DOHH2 (cell line): ENCODE measurements around the gene SUSD5.

Experiments
- H3F3A ChIP-seq: fragments of 200-600 bp; sonication (generic), shearing (Covaris generic); 2 replicates; pipeline ENCODE4 v1.6.0; 2016; ENCODE audit warnings: antibody characterized with exemption, mild to moderate bottlenecking; ENCODE audit not compliant: control insufficient read depth, insufficient read depth
- H3K27ac ChIP-seq: fragments of 200-600 bp; sonication (generic); 2 replicates; pipeline ENCODE4 v1.5.1; 2014; ENCODE audit warnings: low read depth, mild to moderate bottlenecking, low read length, moderate library complexity
- H3K27me3 ChIP-seq: fragments of 200-600 bp; sonication (generic); 2 replicates; pipeline ENCODE4 v1.6.1; 2014; ENCODE audit warnings: mild to moderate bottlenecking, low read length, mixed read lengths; ENCODE audit not compliant: control insufficient read depth
- H3K36me3 ChIP-seq: fragments of 200-600 bp; sonication (generic); 2 replicates; pipeline ENCODE4 v1.6.1; 2014; ENCODE audit warnings: mild to moderate bottlenecking, low read length, moderate library complexity, mixed read lengths; ENCODE audit not compliant: control insufficient read depth
- H3K4me1 ChIP-seq: fragments of 200-600 bp; sonication (generic); 2 replicates; pipeline ENCODE4 v1.6.1; 2014; ENCODE audit warnings: mild to moderate bottlenecking, low read length, mixed read lengths; ENCODE audit not compliant: control insufficient read depth
- H3K4me2 ChIP-seq: fragments of 200-600 bp; sonication (generic); 2 replicates; pipeline ENCODE4 v1.6.0; 2014; ENCODE audit warnings: mild to moderate bottlenecking, low read length, moderate library complexity
- H3K4me3 ChIP-seq: fragments of 200-600 bp; sonication (generic); 2 replicates; pipeline ENCODE4 v1.5.1; 2014; ENCODE audit warnings: mild to moderate bottlenecking, low read length, mixed read lengths
- H3K79me2 ChIP-seq: fragments of 200-600 bp; sonication (generic); 2 replicates; pipeline ENCODE4 v1.6.1; 2014; ENCODE audit warnings: mild to moderate bottlenecking, low read length, mixed read lengths; ENCODE audit not compliant: control insufficient read depth
- H3K9me2 ChIP-seq: fragments of 200-600 bp; sonication (generic); replicated peaks from 2 replicates; pipeline ENCODE4 v1.6.1; 2014; ENCODE audit warnings: mild to moderate bottlenecking, low read length, mixed read lengths; ENCODE audit not compliant: control insufficient read depth
- H3K9me3 ChIP-seq: fragments of 200-600 bp; sonication (generic); 2 replicates; pipeline ENCODE4 v1.6.1; 2014; ENCODE audit warnings: antibody characterized with exemption, low read length, mixed read lengths; ENCODE audit not compliant: control insufficient read depth, insufficient read depth
- H4K20me1 ChIP-seq: fragments of 200-600 bp; sonication (generic); 2 replicates; pipeline ENCODE4 v1.6.0; 2014; ENCODE audit warnings: low read depth, mild to moderate bottlenecking, antibody characterized with exemption, low read length, moderate library complexity; ENCODE audit not compliant: control insufficient read depth, insufficient read depth
- CTCF ChIP-seq: fragments of 200-600 bp; sonication (generic); IDR thresholded peaks from one replicate; pipeline ENCODE4 v1.5.1; 2014; ENCODE audit warnings: antibody characterized with exemption, mild to moderate bottlenecking, low read depth, low read length; ENCODE audit not compliant: poor library complexity, severe bottlenecking
- EZH2phosphoT487 ChIP-seq: fragments of 200-600 bp; sonication (generic); IDR thresholded peaks from 2 replicates; pipeline ENCODE4 v1.6.1; 2017; ENCODE audit warnings: borderline replicate concordance, mild to moderate bottlenecking, antibody characterized with exemption, low read length, moderate library complexity, mixed read lengths

The SUSD5 gene

GRCh38 chr3:33155301-33155700 lies 63.3 kb downstream of the SUSD5 start:
- H3K79me2 ChIP-seq = no peaks in the 10 kb centered on the region
- H3K9me2 ChIP-seq = no peaks in the 10 kb centered on the region
- H3F3A ChIP-seq = no peaks in the 10 kb centered on the region
- H3K27ac ChIP-seq = no peak overlapping the region
- H3K36me3 ChIP-seq = no peaks in the 10 kb centered on the region
- H3K4me2 ChIP-seq = no peak overlapping the region
- TF ChIP-seq CTCF (no peak), EZH2phosphoT487 (no peak)
- H4K20me1 ChIP-seq = no peaks in the 10 kb centered on the region
- 0 out of 2 replicates have a peak, but pooled peaks cover 9% of the 10 kb centered on the region for H3K27me3 ChIP-seq
- H3K4me1 ChIP-seq = peaks cover 3% of the 10 kb centered on the region; the same call in 1 of the 2 replicates
- no peaks in the 10 kb centered on the region for H3K9me3 ChIP-seq
- no peak overlapping the region for H3K4me3 ChIP-seq

- no peak overlapping the region for H3K27ac ChIP-seq
- no peaks in the 10 kb centered on the region for H3K9me3 ChIP-seq
- no peaks in the 10 kb centered on the region for H3K9me2 ChIP-seq
- H3K27me3 ChIP-seq = no peaks in the 10 kb centered on the region
- H3K4me2 ChIP-seq = no peak overlapping the region
- TF ChIP-seq EZH2phosphoT487 = no peak
- TF ChIP-seq CTCF = no peak
- H3K36me3 ChIP-seq = no peaks in the 10 kb centered on the region
- H3K4me1 ChIP-seq = peaks cover 3% of the 10 kb centered on the region; the same call in 1 of the 2 replicates
- H4K20me1 ChIP-seq = no peaks in the 10 kb centered on the region
- H3K4me3 ChIP-seq = no peak overlapping the region
- no peaks in the 10 kb centered on the region for H3F3A ChIP-seq
- H3K79me2 ChIP-seq = no peaks in the 10 kb centered on the region
Observed at GRCh38 chr3:33153782-33154181, 64.8 kb downstream of the SUSD5 start.

GRCh38 chr3:33152363-33153360 lies 65.9 kb downstream of the SUSD5 start:
- H3K4me1 ChIP-seq = peaks cover 3% of the 10 kb centered on the region; the same call in 1 of the 2 replicates
- H3K4me2 ChIP-seq = no peak overlapping the region
- no peaks in the 10 kb centered on the region for H4K20me1 ChIP-seq
- H3K9me2 ChIP-seq = no peaks in the 10 kb centered on the region
- no peaks in the 10 kb centered on the region for H3F3A ChIP-seq
- H3K36me3 ChIP-seq = no peaks in the 10 kb centered on the region
- no peaks in the 10 kb centered on the region for H3K79me2 ChIP-seq
- no peaks in the 10 kb centered on the region for H3K9me3 ChIP-seq
- H3K27ac ChIP-seq = no peak overlapping the region
- TF ChIP-seq EZH2phosphoT487 = no peak
- no peak overlapping the region for H3K4me3 ChIP-seq
- no peaks in the 10 kb centered on the region for H3K27me3 ChIP-seq

GRCh38 chr3:33149342-33149741 lies 69.3 kb downstream of the SUSD5 start:
- Histone ChIP-seq H3K4me3 (no peak overlapping the region), H3K27ac (no peak overlapping the region), H3F3A (no peaks in the 10 kb centered on the region), H3K4me1 (no peaks in the 10 kb centered on the region), H3K36me3 (no peaks in the 10 kb centered on the region), H4K20me1 (no peaks in the 10 kb centered on the region), H3K27me3 (no peaks in the 10 kb centered on the region), H3K9me3 (no peaks in the 10 kb centered on the region), H3K79me2 (no peaks in the 10 kb centered on the region), H3K4me2 (no peak overlapping the region), H3K9me2 (no peaks in the 10 kb centered on the region)
- no peak for TF ChIP-seq CTCF
- no peak for TF ChIP-seq EZH2phosphoT487
